ENCODE data around the gene DOC2A. TPM values are rescaled to one million over a fixed set of nuclear protein-coding genes. Genes with fewer than 3 reads are reported as not detected.

DOC2A gene
- total and polyA plus RNA-seq, 9 of the 15 experiments (the other 6 are each of a cell fraction or from before 2014, with no cell fraction given) = 0.03 to 0.38 (median 0.28) TPM; not detected in 1

DNA sequence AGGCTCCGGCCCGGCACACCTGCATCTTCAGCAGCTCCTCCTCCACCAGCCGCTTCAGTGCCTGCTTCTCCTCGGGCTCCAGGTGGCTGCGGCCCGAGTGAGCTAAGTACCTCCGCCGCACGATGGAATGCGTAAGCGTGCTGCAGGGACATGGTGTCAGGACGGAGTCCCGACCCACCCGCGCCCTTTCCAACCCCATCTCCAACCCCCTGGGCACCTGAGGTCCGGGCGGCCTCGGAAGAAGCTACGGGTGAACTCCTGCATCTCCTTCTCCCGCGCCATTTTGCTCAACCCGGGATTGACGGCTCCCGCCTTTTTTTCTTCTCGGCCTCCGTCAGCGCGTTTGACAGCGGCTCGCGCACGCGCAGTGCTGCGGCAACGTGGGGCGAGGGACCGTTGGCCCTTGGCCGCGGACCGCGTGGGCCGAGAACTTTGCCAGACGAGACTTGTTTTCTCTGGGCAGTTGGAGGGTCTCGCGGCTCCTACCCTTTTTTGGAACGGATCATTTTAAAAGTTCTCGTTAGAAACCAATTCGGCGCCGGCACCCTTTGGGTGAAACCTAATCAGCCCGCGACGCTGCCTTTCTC, 15.4 kb downstream of the DOC2A start, which contains the start of gene HIRIP3 (continued):
- TF ChIP-seq, protein P1, sequence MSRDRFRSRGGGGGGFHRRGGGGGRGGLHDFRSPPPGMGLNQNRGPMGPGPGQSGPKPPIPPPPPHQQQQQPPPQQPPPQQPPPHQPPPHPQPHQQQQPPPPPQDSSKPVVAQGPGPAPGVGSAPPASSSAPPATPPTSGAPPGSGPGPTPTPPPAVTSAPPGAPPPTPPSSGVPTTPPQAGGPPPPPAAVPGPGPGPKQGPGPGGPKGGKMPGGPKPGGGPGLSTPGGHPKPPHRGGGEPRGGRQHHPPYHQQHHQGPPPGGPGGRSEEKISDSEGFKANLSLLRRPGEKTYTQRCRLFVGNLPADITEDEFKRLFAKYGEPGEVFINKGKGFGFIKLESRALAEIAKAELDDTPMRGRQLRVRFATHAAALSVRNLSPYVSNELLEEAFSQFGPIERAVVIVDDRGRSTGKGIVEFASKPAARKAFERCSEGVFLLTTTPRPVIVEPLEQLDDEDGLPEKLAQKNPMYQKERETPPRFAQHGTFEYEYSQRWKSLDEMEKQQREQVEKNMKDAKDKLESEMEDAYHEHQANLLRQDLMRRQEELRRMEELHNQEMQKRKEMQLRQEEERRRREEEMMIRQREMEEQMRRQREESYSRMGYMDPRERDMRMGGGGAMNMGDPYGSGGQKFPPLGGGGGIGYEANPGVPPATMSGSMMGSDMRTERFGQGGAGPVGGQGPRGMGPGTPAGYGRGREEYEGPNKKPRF (IDR thresholded peaks at IDR 0.05; ENCODE audit: low read depth, low read length) = no peak
- TF ChIP-seq, protein P2, sequence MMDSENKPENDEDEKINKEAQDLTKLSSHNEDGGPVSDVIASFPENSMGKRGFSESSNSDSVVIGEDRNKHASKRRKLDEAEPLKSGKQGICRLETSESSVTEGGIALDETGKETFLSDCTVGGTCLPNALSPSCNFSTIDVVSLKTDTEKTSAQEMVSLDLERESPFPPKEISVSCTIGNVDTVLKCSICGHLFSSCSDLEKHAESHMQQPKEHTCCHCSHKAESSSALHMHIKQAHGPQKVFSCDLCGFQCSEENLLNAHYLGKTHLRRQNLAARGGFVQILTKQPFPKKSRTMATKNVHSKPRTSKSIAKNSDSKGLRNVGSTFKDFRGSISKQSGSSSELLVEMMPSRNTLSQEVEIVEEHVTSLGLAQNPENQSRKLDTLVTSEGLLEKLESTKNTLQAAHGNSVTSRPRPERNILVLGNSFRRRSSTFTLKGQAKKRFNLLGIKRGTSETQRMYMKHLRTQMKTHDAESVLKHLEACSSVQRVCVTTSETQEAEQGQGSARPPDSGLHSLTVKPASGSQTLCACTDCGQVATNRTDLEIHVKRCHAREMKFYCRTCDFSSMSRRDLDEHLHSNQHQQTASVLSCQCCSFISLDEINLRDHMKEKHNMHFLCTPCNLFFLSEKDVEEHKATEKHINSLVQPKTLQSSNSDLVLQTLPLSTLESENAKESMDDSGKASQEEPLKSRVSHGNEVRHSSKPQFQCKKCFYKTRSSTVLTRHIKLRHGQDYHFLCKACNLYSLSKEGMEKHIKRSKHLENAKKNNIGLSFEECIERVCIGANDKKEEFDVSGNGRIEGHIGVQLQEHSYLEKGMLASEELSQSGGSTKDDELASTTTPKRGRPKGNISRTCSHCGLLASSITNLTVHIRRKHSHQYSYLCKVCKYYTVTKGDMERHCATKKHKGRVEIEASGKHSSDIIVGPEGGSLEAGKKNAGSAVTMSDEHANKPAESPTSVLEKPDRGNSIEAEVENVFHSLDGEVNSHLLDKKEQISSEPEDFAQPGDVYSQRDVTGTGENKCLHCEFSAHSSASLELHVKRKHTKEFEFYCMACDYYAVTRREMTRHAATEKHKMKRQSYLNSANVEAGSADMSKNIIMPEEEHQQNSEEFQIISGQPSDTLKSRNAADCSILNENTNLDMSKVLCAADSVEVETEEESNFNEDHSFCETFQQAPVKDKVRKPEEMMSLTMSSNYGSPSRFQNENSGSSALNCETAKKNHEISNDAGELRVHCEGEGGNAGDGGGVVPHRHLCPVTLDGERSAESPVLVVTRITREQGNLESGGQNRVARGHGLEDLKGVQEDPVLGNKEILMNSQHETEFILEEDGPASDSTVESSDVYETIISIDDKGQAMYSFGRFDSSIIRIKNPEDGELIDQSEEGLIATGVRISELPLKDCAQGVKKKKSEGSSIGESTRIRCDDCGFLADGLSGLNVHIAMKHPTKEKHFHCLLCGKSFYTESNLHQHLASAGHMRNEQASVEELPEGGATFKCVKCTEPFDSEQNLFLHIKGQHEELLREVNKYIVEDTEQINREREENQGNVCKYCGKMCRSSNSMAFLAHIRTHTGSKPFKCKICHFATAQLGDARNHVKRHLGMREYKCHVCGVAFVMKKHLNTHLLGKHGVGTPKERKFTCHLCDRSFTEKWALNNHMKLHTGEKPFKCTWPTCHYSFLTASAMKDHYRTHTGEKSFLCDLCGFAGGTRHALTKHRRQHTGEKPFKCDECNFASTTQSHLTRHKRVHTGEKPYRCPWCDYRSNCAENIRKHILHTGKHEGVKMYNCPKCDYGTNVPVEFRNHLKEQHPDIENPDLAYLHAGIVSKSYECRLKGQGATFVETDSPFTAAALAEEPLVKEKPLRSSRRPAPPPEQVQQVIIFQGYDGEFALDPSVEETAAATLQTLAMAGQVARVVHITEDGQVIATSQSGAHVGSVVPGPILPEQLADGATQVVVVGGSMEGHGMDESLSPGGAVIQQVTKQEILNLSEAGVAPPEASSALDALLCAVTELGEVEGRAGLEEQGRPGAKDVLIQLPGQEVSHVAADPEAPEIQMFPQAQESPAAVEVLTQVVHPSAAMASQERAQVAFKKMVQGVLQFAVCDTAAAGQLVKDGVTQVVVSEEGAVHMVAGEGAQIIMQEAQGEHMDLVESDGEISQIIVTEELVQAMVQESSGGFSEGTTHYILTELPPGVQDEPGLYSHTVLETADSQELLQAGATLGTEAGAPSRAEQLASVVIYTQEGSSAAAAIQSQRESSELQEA (IDR thresholded peaks at IDR 0.05; ENCODE audit: low read depth) = peak; percentile 93
- peak; percentile 47 for TF ChIP-seq POLR2B (IDR thresholded peaks at IDR 0.05; ENCODE audit: low read depth, partially characterized antibody)
- 0 out of 2 replicates have a peak, but pooled peaks have one; percentile 13 for TF ChIP-seq TCF3 (CRISPR knock-in tag; IDR thresholded peaks at IDR 0.05)
- TF ChIP-seq, protein P3, sequence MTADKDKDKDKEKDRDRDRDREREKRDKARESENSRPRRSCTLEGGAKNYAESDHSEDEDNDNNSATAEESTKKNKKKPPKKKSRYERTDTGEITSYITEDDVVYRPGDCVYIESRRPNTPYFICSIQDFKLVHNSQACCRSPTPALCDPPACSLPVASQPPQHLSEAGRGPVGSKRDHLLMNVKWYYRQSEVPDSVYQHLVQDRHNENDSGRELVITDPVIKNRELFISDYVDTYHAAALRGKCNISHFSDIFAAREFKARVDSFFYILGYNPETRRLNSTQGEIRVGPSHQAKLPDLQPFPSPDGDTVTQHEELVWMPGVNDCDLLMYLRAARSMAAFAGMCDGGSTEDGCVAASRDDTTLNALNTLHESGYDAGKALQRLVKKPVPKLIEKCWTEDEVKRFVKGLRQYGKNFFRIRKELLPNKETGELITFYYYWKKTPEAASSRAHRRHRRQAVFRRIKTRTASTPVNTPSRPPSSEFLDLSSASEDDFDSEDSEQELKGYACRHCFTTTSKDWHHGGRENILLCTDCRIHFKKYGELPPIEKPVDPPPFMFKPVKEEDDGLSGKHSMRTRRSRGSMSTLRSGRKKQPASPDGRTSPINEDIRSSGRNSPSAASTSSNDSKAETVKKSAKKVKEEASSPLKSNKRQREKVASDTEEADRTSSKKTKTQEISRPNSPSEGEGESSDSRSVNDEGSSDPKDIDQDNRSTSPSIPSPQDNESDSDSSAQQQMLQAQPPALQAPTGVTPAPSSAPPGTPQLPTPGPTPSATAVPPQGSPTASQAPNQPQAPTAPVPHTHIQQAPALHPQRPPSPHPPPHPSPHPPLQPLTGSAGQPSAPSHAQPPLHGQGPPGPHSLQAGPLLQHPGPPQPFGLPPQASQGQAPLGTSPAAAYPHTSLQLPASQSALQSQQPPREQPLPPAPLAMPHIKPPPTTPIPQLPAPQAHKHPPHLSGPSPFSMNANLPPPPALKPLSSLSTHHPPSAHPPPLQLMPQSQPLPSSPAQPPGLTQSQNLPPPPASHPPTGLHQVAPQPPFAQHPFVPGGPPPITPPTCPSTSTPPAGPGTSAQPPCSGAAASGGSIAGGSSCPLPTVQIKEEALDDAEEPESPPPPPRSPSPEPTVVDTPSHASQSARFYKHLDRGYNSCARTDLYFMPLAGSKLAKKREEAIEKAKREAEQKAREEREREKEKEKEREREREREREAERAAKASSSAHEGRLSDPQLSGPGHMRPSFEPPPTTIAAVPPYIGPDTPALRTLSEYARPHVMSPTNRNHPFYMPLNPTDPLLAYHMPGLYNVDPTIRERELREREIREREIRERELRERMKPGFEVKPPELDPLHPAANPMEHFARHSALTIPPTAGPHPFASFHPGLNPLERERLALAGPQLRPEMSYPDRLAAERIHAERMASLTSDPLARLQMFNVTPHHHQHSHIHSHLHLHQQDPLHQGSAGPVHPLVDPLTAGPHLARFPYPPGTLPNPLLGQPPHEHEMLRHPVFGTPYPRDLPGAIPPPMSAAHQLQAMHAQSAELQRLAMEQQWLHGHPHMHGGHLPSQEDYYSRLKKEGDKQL (CRISPR knock-in tag; IDR thresholded peaks at IDR 0.05; ENCODE audit: borderline replicate concordance) = no peak
- no peak for TF ChIP-seq PREB (CRISPR knock-in tag; IDR thresholded peaks at IDR 0.05)
- peak; percentile 59 for TF ChIP-seq FIP1L1 (IDR thresholded peaks at IDR 0.05; ENCODE audit: low read depth, low read length, poor library complexity, severe bottlenecking)
- no peak for TF ChIP-seq FOS (IDR thresholded peaks at IDR 0.05; ENCODE audit: extremely low read depth, insufficient read length)
